Lung (tissue), 12 donors: ENCODE measurements around the gene B4GALT4. TPM values are rescaled to one million over a fixed set of nuclear protein-coding genes. Genes with fewer than 3 reads are reported as not detected.

Source experiments
- ATAC-seq: fragments of 200-7000 bp; cut with Tn5 transposase; one replicate; pipeline ENCODE4 v1.9.1; 2020; ENCODE audit warnings: moderate number of reproducible peaks; ENCODE audit not compliant: insufficient read depth, low FRiP score
- DNase-seq, 3 donors: peaks; one replicate each; pipeline ENCODE4 v3.0.0-alpha.2; 2013 to 2017
- H3K27ac ChIP-seq, 2 donors: one replicate each; pipeline ENCODE4 v1.5.1; 2013; ENCODE audit warnings: mild to moderate bottlenecking in 2 of 2, moderate library complexity in 2 of 2, control low read depth in 1 of 2, inconsistent platforms in 1 of 2, low read depth in 1 of 2, low read length in 1 of 2
- H3K27me3 ChIP-seq, 3 donors: one replicate each; pipeline ENCODE4 v1.5.1; 2013; ENCODE audit warnings: low read length in 2 of 3; ENCODE audit not compliant: control insufficient read depth in 3 of 3, insufficient read depth in 3 of 3
- H3K36me3 ChIP-seq, 4 donors: one replicate each; pipeline ENCODE4 v1.5.1; 2013; ENCODE audit warnings: low read length in 4 of 4, mild to moderate bottlenecking in 1 of 4, moderate library complexity in 1 of 4; ENCODE audit not compliant: control insufficient read depth in 4 of 4, insufficient read depth in 4 of 4
- H3K4me1 ChIP-seq, 5 donors: one replicate each; pipeline ENCODE4 v1.5.1; 2013; ENCODE audit warnings: low read length in 5 of 5, mild to moderate bottlenecking in 2 of 5, moderate library complexity in 1 of 5; ENCODE audit not compliant: control insufficient read depth in 5 of 5, insufficient read depth in 5 of 5
- H3K4me3 ChIP-seq: one replicate; pipeline ENCODE4 v1.5.1; 2013; ENCODE audit warnings: mild to moderate bottlenecking, control low read depth, moderate library complexity
- H3K9ac ChIP-seq, 2 donors: one replicate each; pipeline ENCODE4 v1.5.1; 2013; ENCODE audit warnings: low read length in 2 of 2, control low read depth in 1 of 2; ENCODE audit not compliant: insufficient read depth in 1 of 2
- H3K9me3 ChIP-seq, 4 donors: one replicate each; pipeline ENCODE4 v1.5.1; 2013; ENCODE audit warnings: low read length in 3 of 4, mild to moderate bottlenecking in 1 of 4, moderate library complexity in 1 of 4; ENCODE audit not compliant: control insufficient read depth in 4 of 4, insufficient read depth in 3 of 4
- WGBS, 2 donors: extraction: QIAGEN DNeasy Blood & Tissue Kit; methylation state at CpG; one replicate each; pipeline ENCODE4 v1.1.7; 2013; 5-methylcytosine and 5-hydroxymethylcytosine counted together
- polyA plus RNA-seq, 2 donors: library from polyadenylated mRNA; stranded (reverse); fragments of 200-250 nt; gene quantifications; one replicate each; pipeline ENCODE4 v1.2.1, GENCODE V29; 2013
- total RNA-seq, 2 donors: library from RNA; depleted of rRNA in 1 of 2; stranded (reverse); fragments of >200 nt in 1 of 2; gene quantifications; one replicate each; pipeline ENCODE4 v1.2.1, GENCODE V29; 2014 to 2021
- TF ChIP-seq, protein P1 (sequence below): IDR thresholded peaks from 2 replicates; pipeline ENCODE4 v1.5.1; 2012; ENCODE audit warnings: mild to moderate bottlenecking; ENCODE audit errors: control extremely low read depth, extremely low read depth
- donor health status: control.
- donor health status: control.
- donor health status: Bipolar disorder and iron deficiency.
- donor health status: healthy.
- donor health status: DM: yes; HTN: yes; CAD: no.

B4GALT4 gene
- total and polyA plus RNA-seq, 4 donors: 7.5 to 23.2 (median 15.8) TPM

DNA sequence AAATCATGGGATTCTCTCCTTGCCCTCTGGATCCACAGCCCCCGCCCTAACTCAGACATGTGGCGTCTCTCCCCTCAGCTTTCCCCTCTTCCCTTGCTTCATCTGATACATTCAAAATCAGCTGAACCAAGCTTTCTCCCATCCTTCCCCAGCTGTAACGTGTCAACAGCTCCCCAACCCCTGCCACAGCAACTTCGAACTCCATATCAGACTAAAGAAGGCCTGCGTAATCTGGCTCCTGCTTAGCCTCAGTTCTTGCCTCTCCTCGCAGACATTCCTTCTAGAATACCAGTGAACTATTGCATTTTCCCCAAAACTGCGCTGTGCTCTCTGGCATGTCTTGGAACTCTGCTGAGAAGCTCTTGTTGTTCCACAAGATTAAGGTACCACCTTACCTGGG lies 18.3 kb downstream of the B4GALT4 start:
- no peaks in the 10 kb centered on the region for H3K27me3 ChIP-seq
- peaks cover 0 to 16% (median 0%) of the 10 kb centered on the region in 5 donors for H3K4me1 ChIP-seq
- no peak for ATAC-seq
- peak; percentile 55 to 88 (median 79) for DNase-seq
- H3K4me3 ChIP-seq: no peak overlapping the region
- WGBS, 2 donors: 87 to 92% methylated on average over 7 of the region's 7 CpGs
- TF ChIP-seq, protein P1, sequence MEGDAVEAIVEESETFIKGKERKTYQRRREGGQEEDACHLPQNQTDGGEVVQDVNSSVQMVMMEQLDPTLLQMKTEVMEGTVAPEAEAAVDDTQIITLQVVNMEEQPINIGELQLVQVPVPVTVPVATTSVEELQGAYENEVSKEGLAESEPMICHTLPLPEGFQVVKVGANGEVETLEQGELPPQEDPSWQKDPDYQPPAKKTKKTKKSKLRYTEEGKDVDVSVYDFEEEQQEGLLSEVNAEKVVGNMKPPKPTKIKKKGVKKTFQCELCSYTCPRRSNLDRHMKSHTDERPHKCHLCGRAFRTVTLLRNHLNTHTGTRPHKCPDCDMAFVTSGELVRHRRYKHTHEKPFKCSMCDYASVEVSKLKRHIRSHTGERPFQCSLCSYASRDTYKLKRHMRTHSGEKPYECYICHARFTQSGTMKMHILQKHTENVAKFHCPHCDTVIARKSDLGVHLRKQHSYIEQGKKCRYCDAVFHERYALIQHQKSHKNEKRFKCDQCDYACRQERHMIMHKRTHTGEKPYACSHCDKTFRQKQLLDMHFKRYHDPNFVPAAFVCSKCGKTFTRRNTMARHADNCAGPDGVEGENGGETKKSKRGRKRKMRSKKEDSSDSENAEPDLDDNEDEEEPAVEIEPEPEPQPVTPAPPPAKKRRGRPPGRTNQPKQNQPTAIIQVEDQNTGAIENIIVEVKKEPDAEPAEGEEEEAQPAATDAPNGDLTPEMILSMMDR: no peak
- H3K36me3 ChIP-seq: peaks cover 19 to 39% (median 31%) of the 10 kb centered on the region in 4 donors
- H3K27ac ChIP-seq: no peak overlapping the region
- peak overlapping the region in 1 of 2 donors; percentile 65 for H3K9ac ChIP-seq
- no peaks in the 10 kb centered on the region for H3K9me3 ChIP-seq

DNA sequence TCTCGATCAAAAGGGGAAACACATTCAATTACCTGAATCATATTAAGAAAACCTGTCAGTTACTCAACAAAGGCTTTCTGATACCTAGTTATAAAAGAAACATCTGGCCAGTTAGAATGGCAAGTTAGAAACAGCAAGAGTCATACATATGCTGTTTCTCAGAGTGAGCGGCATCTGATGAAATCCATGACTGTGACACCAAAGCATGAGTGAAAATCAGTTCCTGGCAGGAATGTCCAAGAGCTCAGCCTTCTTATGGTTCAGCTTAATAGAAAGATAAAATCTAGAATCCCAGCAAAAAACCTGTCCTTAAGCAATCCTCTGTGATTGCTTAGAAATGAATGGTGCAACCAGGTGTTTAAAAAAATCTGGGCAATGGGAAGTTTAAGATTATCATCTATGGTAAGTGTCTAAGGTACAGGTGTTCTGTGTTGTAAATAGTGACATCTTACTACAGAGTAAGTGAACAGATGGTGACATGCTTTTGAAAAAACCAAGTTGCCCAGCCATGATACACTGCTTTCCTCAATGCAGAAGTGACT lies 18.8 kb downstream of the B4GALT4 start:
- 89 to 94% methylated on average over 2 of the region's 2 CpGs for whole genome bisulfite sequencing, 2 donors
- TF ChIP-seq, protein P1: no peak
- no peak overlapping the region for H3K27ac ChIP-seq
- no peaks in the 10 kb centered on the region for H3K9me3 ChIP-seq
- H3K4me1 ChIP-seq: peaks cover 0 to 16% (median 0%) of the 10 kb centered on the region in 5 donors
- ATAC-seq (no peak), DNase-seq (no peak)
- peaks cover 20 to 39% (median 34%) of the 10 kb centered on the region in 4 donors for H3K36me3 ChIP-seq
- H3K27me3 ChIP-seq: no peaks in the 10 kb centered on the region
- H3K4me3 ChIP-seq: no peak overlapping the region
- no peak overlapping the region for H3K9ac ChIP-seq

DNA sequence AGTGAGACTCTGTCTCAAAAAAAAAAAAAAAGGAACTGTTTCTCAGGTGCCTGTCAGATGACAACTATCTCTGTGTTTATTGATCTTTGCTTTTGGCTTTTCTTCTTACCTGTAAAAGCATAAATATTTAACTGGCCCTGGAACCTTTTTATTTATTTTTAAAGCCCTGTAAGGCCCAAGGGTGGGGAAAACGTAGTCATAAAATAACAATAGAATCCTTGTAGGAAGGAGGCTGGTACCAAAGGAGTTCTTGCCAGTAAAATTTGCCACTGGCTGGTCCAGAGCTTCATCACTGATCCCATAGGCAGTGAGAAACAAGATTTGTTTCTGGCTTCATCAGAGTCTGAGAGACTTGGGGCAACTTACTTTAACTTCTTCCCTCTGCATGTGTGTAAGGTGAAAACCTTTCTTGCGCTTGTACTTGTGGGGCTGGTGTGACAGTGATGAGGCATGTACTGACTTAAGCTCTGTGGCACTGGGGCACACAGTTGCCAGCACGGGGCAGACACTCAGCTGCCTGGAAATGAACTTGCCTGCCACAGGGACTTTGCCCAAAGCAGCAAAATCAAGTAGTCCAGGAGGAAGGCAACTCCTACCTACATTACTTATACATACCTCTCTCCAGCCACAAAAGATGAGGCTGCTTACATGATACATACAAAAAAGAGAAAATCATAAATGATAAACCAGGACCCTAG lies 19.6 kb downstream of the B4GALT4 start:
- H3K4me1 ChIP-seq: peaks cover 0 to 16% (median 0%) of the 10 kb centered on the region in 5 donors
- H3K27ac ChIP-seq: no peak overlapping the region
- no peak overlapping the region for H3K4me3 ChIP-seq
- TF ChIP-seq, protein P1: no peak
- 61 to 93% methylated on average over 3 of the region's 3 CpGs for WGBS, 2 donors
- H3K36me3 ChIP-seq: peaks cover 20 to 40% (median 29%) of the 10 kb centered on the region in 4 donors
- DNase-seq (no peak), ATAC-seq (no peak)
- H3K27me3 ChIP-seq: no peaks in the 10 kb centered on the region
- H3K9me3 ChIP-seq: no peaks in the 10 kb centered on the region
- H3K9ac ChIP-seq: no peak overlapping the region
